PC-3 (cell line): ENCODE results near the gene ARL5C. TPM values are rescaled to one million over a fixed set of nuclear protein-coding genes. Genes with fewer than 3 reads are reported as not detected.

Source experiments
- ATAC-seq: fragments of 200-7000 bp; cut with Tn5 transposase; 2 replicates; pipeline ENCODE4 v1.9.1; 2020; ENCODE audit warnings: mild to moderate bottlenecking, moderate library complexity
- BruUV-seq: library from RNA; stranded (reverse); fragments of 400-500 nt; replicated peaks from 2 replicates; lab custom pipeline; 2021; lab: Mats Ljungman, UMichigan
- CTCF ChIA-PET: fragments of 300-600 bp; sonication (Branson Sonifier 250); formaldehyde crosslinking; loops from one replicate; lab custom pipeline; 2022; ENCODE audit warnings: antibody characterized with exemption; lab: Charles Lee
- POLR2A ChIA-PET: fragments of 300-600 bp; sonication (Branson Sonifier 250); formaldehyde crosslinking; loops from one replicate; lab custom pipeline; 2022; ENCODE audit warnings: antibody characterized with exemption; ENCODE audit not compliant: unreplicated experiment; lab: Charles Lee
- DNase-seq: peaks from one replicate; pipeline ENCODE4 v3.0.0-alpha.2; 2015
- H2AFZ ChIP-seq: fragments of 300-600 bp; sonication (generic); 2 replicates; pipeline ENCODE4 v1.6.0; 2016; ENCODE audit warnings: antibody characterized with exemption, low read length
- H3F3A ChIP-seq: fragments of 300-600 bp; sonication (generic); one replicate; pipeline ENCODE4 v1.6.0; 2017; ENCODE audit warnings: antibody characterized with exemption, low read length, control low read depth, mild to moderate bottlenecking; ENCODE audit not compliant: unreplicated experiment
- H3K27ac ChIP-seq: fragments of 300-600 bp; sonication (generic); 2 replicates; pipeline ENCODE4 v1.5.1; 2016; ENCODE audit warnings: mild to moderate bottlenecking, low read length
- H3K27me3 ChIP-seq: fragments of 300-600 bp; sonication (generic); 2 replicates; pipeline ENCODE4 v1.6.1; 2016; ENCODE audit warnings: low read length, mixed read lengths
- H3K36me3 ChIP-seq: fragments of 300-600 bp; sonication (generic); 2 replicates; pipeline ENCODE4 v1.6.1; 2016; ENCODE audit warnings: low read depth, mixed run types, low read length, mixed read lengths
- H3K4me1 ChIP-seq: fragments of 300-600 bp; sonication (generic); 2 replicates; pipeline ENCODE4 v1.5.1; 2016; ENCODE audit warnings: low read length; ENCODE audit not compliant: insufficient read depth
- H3K4me2 ChIP-seq: fragments of 300-600 bp; sonication (generic); 2 replicates; pipeline ENCODE4 v1.6.0; 2016; ENCODE audit warnings: low read length
- H3K4me3 ChIP-seq: fragments of 300-600 bp; sonication (generic); 2 replicates; pipeline ENCODE4 v1.5.1; 2016; ENCODE audit warnings: mild to moderate bottlenecking, low read length, mixed read lengths
- H3K79me2 ChIP-seq: fragments of 300-600 bp; sonication (generic); 2 replicates; pipeline ENCODE4 v1.6.1; 2017; ENCODE audit warnings: low read length, mixed read lengths
- H3K9ac ChIP-seq: fragments of 300-600 bp; sonication (generic); 2 replicates; pipeline ENCODE4 v1.6.0; 2016; ENCODE audit warnings: mild to moderate bottlenecking, low read length
- H3K9me2 ChIP-seq: fragments of 300-600 bp; sonication (generic); replicated peaks from 2 replicates; pipeline ENCODE4 v1.6.1; 2016; ENCODE audit warnings: mixed run types, low read length, mixed read lengths
- H3K9me3 ChIP-seq: fragments of 300-600 bp; sonication (generic); 2 replicates; pipeline ENCODE4 v1.6.1; 2016; ENCODE audit warnings: low read length, mixed read lengths
- H4K20me1 ChIP-seq: fragments of 300-600 bp; sonication (generic); 2 replicates; pipeline ENCODE4 v1.6.1; 2016; ENCODE audit warnings: low read length, mixed read lengths
- EZH2 ChIP-seq: fragments of 300-600 bp; sonication (generic); IDR thresholded peaks from one replicate; pipeline ENCODE4 v1.6.1; 2017; ENCODE audit warnings: antibody characterized with exemption, mild to moderate bottlenecking, low read length; ENCODE audit not compliant: unreplicated experiment
- EZH2phosphoT487 ChIP-seq: fragments of 300-600 bp; sonication (generic); IDR thresholded peaks from 2 replicates; pipeline ENCODE4 v1.6.1; 2018; ENCODE audit warnings: mild to moderate bottlenecking, antibody characterized with exemption, low read length, borderline replicate concordance
- intact Hi-C: fragments of 100-400 bp; cut with micrococcal nuclease; formaldehyde crosslinking; loops from 2 replicates; pipeline ENCODE4 v1.9.0; 2023
- total RNA-seq: library from RNA; depleted of rRNA; stranded (reverse); fragments of >200 nt; gene quantifications from 2 replicates; pipeline ENCODE4 v1.2.3, GENCODE V29; 2014
- TF ChIP-seq, protein P1 (sequence below): fragments of 300-600 bp; sonication (generic); conservative IDR thresholded peaks from 2 replicates; pipeline ENCODE4 v1.5.1; 2017; ENCODE audit warnings: antibody characterized with exemption, low read depth, mild to moderate bottlenecking, low read length

Gene ARL5C
- total RNA-seq, 1 experiment from 2014 or later, result not detected

- Histone ChIP-seq H3K79me2 (peaks cover 42% of the 10 kb centered on the region), H3K27ac (peak within 1 kb of the TSS; percentile 94), H3K4me1 (peaks cover 24% of the 10 kb centered on the region; the same call in 1 of the 2 replicates), H4K20me1 (peaks cover 23% of the 10 kb centered on the region), H3K27me3 (no peaks in the 10 kb centered on the region), H3K36me3 (peaks cover 29% of the 10 kb centered on the region), H3K4me3 (peak within 1 kb of the TSS; percentile 93), H3K9me3 (no peaks in the 10 kb centered on the region), H3F3A (no peaks in the 10 kb centered on the region), H3K9ac (peak within 1 kb of the TSS; percentile 99), H2AFZ (peak within 1 kb of the TSS; percentile 100), H3K9me2 (no peaks in the 10 kb centered on the region), H3K4me2 (peak within 1 kb of the TSS; percentile 88)
- ATAC-seq (peak; percentile 40), DNase-seq (no peak)
- no TSS peak for BruUV-seq
- intact Hi-C loops, result no loop called here
- POLR2A ChIA-PET, result interaction anchor here (0.6 to 1.2 kb wide), 4 partner anchors 21 to 729 kb away, joined by 3 to 17 read pairs (median 4); partner anchors contain the start of gene CDK12
- CTCF ChIA-PET, result interaction anchor here (1.4 kb wide), 1 partner anchor 36 kb away, joined by 4 read pairs; no protein-coding TSS in a partner anchor
- TF ChIP-seq EZH2phosphoT487, result no peak
- TF ChIP-seq, protein P1, sequence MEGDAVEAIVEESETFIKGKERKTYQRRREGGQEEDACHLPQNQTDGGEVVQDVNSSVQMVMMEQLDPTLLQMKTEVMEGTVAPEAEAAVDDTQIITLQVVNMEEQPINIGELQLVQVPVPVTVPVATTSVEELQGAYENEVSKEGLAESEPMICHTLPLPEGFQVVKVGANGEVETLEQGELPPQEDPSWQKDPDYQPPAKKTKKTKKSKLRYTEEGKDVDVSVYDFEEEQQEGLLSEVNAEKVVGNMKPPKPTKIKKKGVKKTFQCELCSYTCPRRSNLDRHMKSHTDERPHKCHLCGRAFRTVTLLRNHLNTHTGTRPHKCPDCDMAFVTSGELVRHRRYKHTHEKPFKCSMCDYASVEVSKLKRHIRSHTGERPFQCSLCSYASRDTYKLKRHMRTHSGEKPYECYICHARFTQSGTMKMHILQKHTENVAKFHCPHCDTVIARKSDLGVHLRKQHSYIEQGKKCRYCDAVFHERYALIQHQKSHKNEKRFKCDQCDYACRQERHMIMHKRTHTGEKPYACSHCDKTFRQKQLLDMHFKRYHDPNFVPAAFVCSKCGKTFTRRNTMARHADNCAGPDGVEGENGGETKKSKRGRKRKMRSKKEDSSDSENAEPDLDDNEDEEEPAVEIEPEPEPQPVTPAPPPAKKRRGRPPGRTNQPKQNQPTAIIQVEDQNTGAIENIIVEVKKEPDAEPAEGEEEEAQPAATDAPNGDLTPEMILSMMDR, result no peak
- no peak for TF ChIP-seq EZH2
Observed at GRCh38 chr17:39200070-39200879, 34.3 kb upstream of the ARL5C start, which contains the start of gene RPL19. Gene RPL19 (plus strand): TSS chr17:39200283. CDS start chr17:39200345, 62 bp downstream.

DNA sequence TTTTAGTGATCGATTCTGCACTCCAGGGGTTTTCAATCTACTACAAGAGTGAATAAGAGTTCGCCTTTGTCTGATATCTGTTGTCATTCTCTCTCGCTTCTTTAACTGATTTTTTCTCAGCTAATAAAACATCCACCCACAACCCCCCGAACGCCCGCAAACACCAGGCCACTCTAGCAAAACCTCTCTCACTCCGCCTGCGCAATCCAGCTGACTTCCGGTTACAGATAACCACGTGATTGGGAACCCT is 33.8 kb upstream of the ARL5C start:
- peak overlapping the region; percentile 99 for H3K9ac ChIP-seq
- TF ChIP-seq EZH2, result no peak
- H2AFZ ChIP-seq, result peak overlapping the region; percentile 100
- DNase-seq (peak; percentile 86), ATAC-seq (peak; percentile 49)
- H3K4me3 ChIP-seq, result peak overlapping the region; percentile 93
- H3K9me3 ChIP-seq, result no peaks in the 10 kb centered on the region
- peaks cover 42% of the 10 kb centered on the region for H3K79me2 ChIP-seq
- H3K9me2 ChIP-seq, result no peaks in the 10 kb centered on the region
- H3K27ac ChIP-seq, result peak overlapping the region; percentile 94
- no peaks in the 10 kb centered on the region for H3F3A ChIP-seq
- H3K4me2 ChIP-seq, result peak overlapping the region; percentile 88
- intact Hi-C loops, result no loop called here
- no TSS peak for BruUV-seq
- no peaks in the 10 kb centered on the region for H3K27me3 ChIP-seq
- POLR2A ChIA-PET, result interaction anchor here (0.6 to 1.2 kb wide), 4 partner anchors 20 to 730 kb away, joined by 3 to 17 read pairs (median 4); partner anchors contain the start of gene CDK12
- H3K36me3 ChIP-seq, result peaks cover 29% of the 10 kb centered on the region
- CTCF ChIA-PET, result interaction anchor here (1.4 kb wide), 1 partner anchor 35 kb away, joined by 4 read pairs; no protein-coding TSS in a partner anchor
- peaks cover 24% of the 10 kb centered on the region; the same call in 1 of the 2 replicates for H3K4me1 ChIP-seq
- peaks cover 23% of the 10 kb centered on the region for H4K20me1 ChIP-seq

- no TSS peak for BruUV-seq
- Histone ChIP-seq H3K9me3 (no peaks in the 10 kb centered on the region), H3K9me2 (no peaks in the 10 kb centered on the region), H3K27me3 (no peaks in the 10 kb centered on the region), H3F3A (no peaks in the 10 kb centered on the region), H3K36me3 (peaks cover 19% of the 10 kb centered on the region), H4K20me1 (peaks cover 13% of the 10 kb centered on the region), H3K4me3 (peak overlapping the region; percentile 75; the same call in 1 of the 2 replicates), H3K4me2 (peak overlapping the region; percentile 91), H3K79me2 (peaks cover 42% of the 10 kb centered on the region), H3K27ac (no peak overlapping the region), H3K4me1 (peaks cover 24% of the 10 kb centered on the region; the same call in 1 of the 2 replicates), H2AFZ (peak overlapping the region; percentile 76), H3K9ac (no peak overlapping the region)
- no peak for DNase-seq
- intact Hi-C loops, result no loop called here
- ATAC-seq, result no peak
- TF ChIP-seq, protein P1, result no peak
- no peak for TF ChIP-seq EZH2
- no peak for TF ChIP-seq EZH2phosphoT487
- CTCF ChIA-PET, result no interaction called here
- POLR2A ChIA-PET, result interaction anchor here (0.6 kb wide), 1 partner anchor 264 kb away, joined by 3 read pairs; no protein-coding TSS in a partner anchor
Observed at GRCh38 chr17:39198186-39198566, 32.2 kb upstream of the ARL5C start.
